Islet precursor cell (in vitro differentiated cells): ENCODE data around the gene GRAPL.
"Not testable (repeated sequence)": the region's sequence is repeated elsewhere in the genome, so short reads cannot be mapped to it uniquely, and the experiment has no call there.

Experiments
- DNase-seq: peaks from one replicate; pipeline ENCODE4 v3.0.0-alpha.2; 2018

GRAPL gene

GRCh38 chr17:19137959-19138358 is 10.6 kb downstream of the GRAPL start:
- DNase-seq: not testable (repeated sequence)

DNA sequence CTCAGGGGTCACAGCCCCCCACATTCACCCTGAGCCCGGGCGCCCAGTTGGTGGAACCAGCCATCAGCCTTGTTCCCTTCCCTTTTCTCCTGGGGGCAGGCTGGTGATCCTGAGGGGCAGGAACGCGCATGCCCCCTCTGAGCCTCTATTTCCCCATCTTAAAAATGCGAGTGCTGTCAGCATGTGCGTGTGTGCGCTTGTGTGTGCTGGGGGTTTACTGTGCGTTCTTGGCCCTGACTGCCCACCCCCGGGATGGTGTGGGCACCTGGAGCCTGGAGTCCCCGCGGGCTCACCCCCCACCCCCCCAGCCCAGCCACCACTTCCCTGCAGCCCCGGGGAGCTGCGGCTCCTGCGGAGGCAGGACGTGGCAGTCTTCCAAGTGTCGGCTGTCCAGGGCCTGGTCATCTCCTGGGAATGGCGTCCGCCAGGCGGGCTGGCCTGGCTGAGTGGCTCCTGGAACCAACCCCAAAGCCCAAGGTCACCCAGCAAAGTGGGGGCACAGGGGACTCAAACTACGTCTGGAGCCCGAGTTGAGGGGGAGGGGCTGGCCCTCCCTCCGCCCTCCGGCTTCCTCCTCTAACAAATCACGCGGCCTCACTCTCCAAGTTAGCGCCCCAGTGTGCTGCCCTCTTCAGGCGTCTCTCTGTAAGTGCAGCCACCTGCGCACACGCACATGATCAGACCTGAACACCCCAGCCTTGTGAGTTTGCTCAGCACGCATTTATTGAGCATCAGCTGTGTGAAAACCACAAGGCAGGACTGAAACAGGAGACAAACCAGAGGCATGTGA is 14.2 kb downstream of the GRAPL start:
- not testable (repeated sequence) for DNase-seq

GRCh38 chr17:19142419-19142818 is 15.0 kb downstream of the GRAPL start:
- DNase-seq: not testable (repeated sequence)

DNA sequence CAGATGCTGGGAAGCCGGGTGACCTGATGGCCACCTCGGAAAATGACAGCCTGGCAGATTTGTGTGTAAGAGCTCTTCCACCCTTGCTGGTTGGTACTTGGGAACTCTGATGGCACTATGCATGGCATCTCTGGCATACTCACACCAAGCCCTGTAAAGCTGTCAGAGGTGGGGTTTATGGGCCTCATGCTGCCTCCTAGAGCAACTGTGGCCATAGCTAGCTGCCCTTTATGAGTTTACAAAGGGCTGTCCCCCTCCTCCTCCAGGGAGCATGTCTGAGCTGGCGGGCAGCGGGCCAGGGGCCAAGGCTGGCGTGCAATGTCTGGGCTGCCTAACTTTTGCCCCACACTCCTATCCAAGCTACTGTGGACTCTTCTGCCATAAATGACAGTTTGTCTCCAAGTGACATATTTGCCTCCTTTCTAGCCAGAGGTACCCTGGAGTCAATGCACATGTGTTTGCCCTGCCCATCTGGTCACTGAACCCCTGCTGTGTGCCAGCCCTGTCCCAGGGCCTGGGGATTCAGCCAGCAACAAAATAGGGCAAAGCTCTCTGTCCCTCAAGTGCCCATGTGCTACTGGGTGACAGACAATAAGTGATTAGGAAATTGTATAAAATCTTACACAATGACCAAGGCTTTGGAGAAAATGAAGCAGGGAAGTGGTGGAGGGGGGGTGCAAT is 15.8 kb downstream of the GRAPL start:
- not testable (repeated sequence) for DNase-seq

DNA sequence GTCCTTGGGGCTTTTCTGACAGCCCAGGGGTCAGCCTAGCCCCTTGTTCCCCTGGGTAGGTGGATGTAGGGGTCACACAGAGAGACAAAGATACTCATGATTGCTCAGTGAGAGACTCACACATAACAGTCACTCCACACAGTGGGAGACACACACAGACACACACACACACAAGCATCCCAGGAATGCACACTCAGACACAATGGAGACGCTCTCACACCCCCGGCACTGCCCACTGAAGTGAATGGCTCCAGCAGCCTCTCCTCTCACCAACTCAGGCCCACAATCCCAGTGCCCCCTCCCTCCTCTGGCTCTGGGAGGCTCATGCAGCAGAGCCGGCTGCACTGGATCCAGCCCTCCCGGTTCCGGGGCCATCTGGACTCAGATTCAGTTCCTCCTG is 17.0 kb downstream of the GRAPL start:
- not testable (repeated sequence) for DNase-seq

GRCh38 chr17:19145471-19145870 is 18.1 kb downstream of the GRAPL start:
- not testable (repeated sequence) for DNase-seq

- not testable (repeated sequence) for DNase-seq
Observed at GRCh38 chr17:19150678-19151615, 23.6 kb downstream of the GRAPL start.

- not testable (repeated sequence) for DNase-seq
Observed at GRCh38 chr17:19157628-19158027, 30.2 kb downstream of the GRAPL start.

GRCh38 chr17:19158478-19158877 is 31.1 kb downstream of the GRAPL start:
- not testable (repeated sequence) for DNase-seq

GRCh38 chr17:19158938-19159337 is 31.5 kb downstream of the GRAPL start:
- DNase-seq: not testable (repeated sequence)

DNA sequence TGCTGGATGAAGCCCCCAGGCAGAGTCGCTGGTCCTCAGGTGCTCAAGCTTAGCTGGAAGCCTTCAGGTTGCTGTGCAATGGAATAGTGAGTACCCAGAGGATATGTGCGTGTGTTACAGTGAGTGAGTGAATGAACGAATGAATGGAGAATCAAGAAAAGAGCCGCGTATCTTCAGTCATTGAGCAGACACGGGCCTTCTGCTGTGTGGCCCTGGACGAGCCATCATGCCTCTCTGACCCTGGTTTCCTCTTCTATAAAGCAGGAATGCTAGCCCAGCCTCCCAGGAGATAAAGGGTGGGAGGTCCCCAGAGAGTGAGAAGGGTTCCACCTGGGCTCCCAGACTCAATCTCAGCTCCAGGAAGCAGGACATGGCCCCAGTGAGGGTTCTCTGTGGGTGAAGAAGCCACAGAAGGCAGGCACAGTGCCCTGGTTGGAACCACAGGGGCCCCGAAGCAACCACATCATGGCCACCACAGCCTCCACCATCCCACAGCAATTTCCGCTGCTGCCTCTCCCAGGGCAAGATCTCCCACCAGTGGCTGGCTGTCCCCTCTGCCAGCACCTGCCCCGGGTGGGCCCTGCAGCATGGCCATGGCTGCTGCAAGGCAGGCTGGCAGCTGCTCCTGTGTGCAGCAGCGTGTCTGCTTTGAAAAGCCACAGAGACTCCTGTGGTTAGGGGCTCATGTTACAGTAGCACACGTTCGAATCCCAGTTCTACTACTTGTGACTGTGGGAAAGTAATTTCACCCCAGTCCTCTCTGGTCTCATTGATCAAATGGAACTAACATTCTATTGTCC is 34.1 kb downstream of the GRAPL start:
- not testable (repeated sequence) for DNase-seq

- DNase-seq: not testable (repeated sequence)
Observed at GRCh38 chr17:19162384-19163216, 35.2 kb downstream of the GRAPL start.

GRCh38 chr17:19174422-19174821 is 47.0 kb downstream of the GRAPL start:
- DNase-seq: not testable (repeated sequence)

GRCh38 chr17:19175410-19175809 is 48.0 kb downstream of the GRAPL start:
- DNase-seq: not testable (repeated sequence)

DNA sequence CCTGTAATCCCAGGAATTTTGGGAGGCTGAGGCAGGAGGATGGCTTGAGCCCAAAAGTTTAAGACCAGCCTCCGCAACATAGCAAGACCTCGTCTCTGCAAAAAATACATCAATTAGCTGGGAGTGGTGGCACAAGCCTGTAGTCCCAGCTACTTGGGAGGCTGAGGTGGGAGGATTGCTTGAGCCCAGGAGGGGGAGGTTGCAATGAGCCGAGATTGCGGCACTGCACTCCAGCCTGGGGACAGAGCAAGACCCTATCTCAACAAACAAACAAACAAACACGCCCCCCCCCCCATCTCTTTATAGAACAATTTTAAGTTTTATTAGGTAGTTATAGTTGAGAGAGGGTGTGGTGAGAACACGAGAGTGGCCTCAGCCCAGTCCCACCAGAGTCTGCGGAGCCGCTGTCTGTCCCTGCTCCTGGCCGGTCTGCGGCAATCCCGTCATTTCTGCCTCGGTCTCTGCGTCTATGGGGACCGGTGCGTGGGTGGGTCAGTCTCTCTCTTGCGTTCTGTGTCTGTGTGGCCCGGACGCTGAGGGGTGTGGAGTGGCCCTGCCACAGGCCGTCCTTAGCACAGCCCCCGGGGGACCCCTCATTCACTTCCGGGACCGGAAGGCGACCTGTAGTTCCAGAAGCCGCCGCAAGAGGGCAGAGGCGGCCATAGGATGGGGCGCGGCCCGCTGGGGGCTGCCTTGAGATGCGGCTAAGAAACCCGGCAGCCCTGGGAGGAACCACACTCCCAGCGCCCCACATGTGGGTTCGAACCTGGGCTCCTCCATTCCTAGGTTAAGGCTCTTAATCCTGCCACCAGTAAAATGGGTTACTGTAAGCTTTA is 53.9 kb downstream of the GRAPL start:
- DNase-seq: not testable (repeated sequence)

- DNase-seq: not testable (repeated sequence)
Observed at GRCh38 chr17:19187883-19188869, 60.8 kb downstream of the GRAPL start.

- not testable (repeated sequence) for DNase-seq
Observed at GRCh38 chr17:19188870-19189708, 61.7 kb downstream of the GRAPL start.
